OCI-LY1 (cell line): ENCODE measurements around the gene OFD1.

Source experiments
- EZH2 ChIP-seq: fragments of 200-600 bp; sonication (generic), shearing (Covaris generic); IDR thresholded peaks from 2 replicates; pipeline ENCODE4 v1.8.0; 2017; ENCODE audit warnings: borderline replicate concordance, mixed run types, mild to moderate bottlenecking, antibody characterized with exemption, low read length, moderate library complexity, mixed read lengths
- TF ChIP-seq, protein P1 (sequence below): fragments of 200-600 bp; sonication (generic), shearing (Covaris generic); IDR thresholded peaks from 2 replicates; pipeline ENCODE4 v1.5.1; 2017; ENCODE audit warnings: mild to moderate bottlenecking, antibody characterized with exemption, low read length, moderate library complexity, mixed read lengths

GRCh38 chrX:13691841-13692371, 42.6 kb upstream of the OFD1 start:
- TF ChIP-seq, protein P1, sequence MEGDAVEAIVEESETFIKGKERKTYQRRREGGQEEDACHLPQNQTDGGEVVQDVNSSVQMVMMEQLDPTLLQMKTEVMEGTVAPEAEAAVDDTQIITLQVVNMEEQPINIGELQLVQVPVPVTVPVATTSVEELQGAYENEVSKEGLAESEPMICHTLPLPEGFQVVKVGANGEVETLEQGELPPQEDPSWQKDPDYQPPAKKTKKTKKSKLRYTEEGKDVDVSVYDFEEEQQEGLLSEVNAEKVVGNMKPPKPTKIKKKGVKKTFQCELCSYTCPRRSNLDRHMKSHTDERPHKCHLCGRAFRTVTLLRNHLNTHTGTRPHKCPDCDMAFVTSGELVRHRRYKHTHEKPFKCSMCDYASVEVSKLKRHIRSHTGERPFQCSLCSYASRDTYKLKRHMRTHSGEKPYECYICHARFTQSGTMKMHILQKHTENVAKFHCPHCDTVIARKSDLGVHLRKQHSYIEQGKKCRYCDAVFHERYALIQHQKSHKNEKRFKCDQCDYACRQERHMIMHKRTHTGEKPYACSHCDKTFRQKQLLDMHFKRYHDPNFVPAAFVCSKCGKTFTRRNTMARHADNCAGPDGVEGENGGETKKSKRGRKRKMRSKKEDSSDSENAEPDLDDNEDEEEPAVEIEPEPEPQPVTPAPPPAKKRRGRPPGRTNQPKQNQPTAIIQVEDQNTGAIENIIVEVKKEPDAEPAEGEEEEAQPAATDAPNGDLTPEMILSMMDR = no peak
- no peak for TF ChIP-seq EZH2
